Thoracic aorta (tissue), 2 donors: ENCODE results near the gene HPRT1. TPM values are rescaled to one million over a fixed set of nuclear protein-coding genes. Genes with fewer than 3 reads are reported as not detected.
"Not testable (repeated sequence)": the region's sequence is repeated elsewhere in the genome, so short reads cannot be mapped to it uniquely, and the experiment has no call there.

Experiments used
- ATAC-seq: fragments of 150-250 bp; one replicate; pipeline ENCODE4 v1.8.0; 2017; ENCODE audit warnings: low read depth; ENCODE audit not compliant: insufficient number of reproducible peaks, low FRiP score
- DNase-seq: peaks from one replicate; pipeline ENCODE4 v3.0.0-alpha.2; 2020; ENCODE audit warnings: low spot score
- H3K27ac ChIP-seq, 2 donors: fragments of 200-600 bp; sonication (generic); 1 replicate in 1 of 2; 2 replicates in 1 of 2; pipeline ENCODE4 v1.5.1; 2016; ENCODE audit warnings: mild to moderate bottlenecking in 2 of 2, moderate library complexity in 2 of 2
- H3K27me3 ChIP-seq: fragments of 200-600 bp; sonication (generic); replicated peaks from 2 replicates; pipeline ENCODE4 v1.6.0; 2016; ENCODE audit warnings: mild to moderate bottlenecking; ENCODE audit not compliant: insufficient read depth
- H3K36me3 ChIP-seq: fragments of 200-600 bp; sonication (generic); one replicate; pipeline ENCODE4 v1.5.1; 2016
- H3K4me1 ChIP-seq, 2 donors: fragments of 200-600 bp; sonication (generic); 1 replicate in 1 of 2; 2 replicates in 1 of 2; pipeline versions ENCODE4 v1.5.1 to v1.6.0; 2016; ENCODE audit warnings: low read depth in 2 of 2, mild to moderate bottlenecking in 1 of 2; ENCODE audit not compliant: control insufficient read depth in 1 of 2
- H3K4me3 ChIP-seq: fragments of 200-600 bp; sonication (generic); 2 replicates; pipeline ENCODE4 v1.5.1; 2016; ENCODE audit warnings: mild to moderate bottlenecking
- H3K9me3 ChIP-seq: fragments of 200-600 bp; sonication (generic); 2 replicates; pipeline ENCODE4 v1.5.1; 2016
- total RNA-seq, 2 donors: library from RNA; depleted of rRNA; stranded (reverse); fragments of >200 nt; gene quantifications; one replicate each; pipeline versions ENCODE4 v1.1.0 to v1.2.3, GENCODE V29; 2016
- TF ChIP-seq, protein P1 (sequence below): fragments of 200-600 bp; sonication (generic); IDR thresholded peaks from one replicate; pipeline ENCODE4 v1.5.1; 2019; ENCODE audit warnings: antibody characterized with exemption

HPRT1 gene
- total RNA-seq, 2 donors from 2014 or later: 3.1 to 20.7 TPM

DNA sequence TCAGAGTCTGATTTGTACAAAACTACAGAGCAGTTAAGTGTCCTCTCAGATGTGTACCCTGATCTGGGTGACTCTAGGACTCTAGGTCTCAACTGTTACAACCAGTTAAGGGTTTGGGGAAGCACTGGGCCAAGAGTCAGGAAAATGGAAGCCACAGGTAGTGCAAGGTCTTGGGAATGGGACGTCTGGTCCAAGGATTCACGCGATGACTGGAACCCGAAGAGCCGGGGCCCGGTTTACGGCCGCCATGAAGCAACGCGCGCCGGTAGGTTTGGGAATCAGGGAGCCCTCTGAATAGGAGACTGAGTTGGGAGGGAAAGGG, 321 bp upstream of the HPRT1 start:
- H3K4me1 ChIP-seq: no peaks in the 10 kb centered on the region
- TF ChIP-seq, protein P1, sequence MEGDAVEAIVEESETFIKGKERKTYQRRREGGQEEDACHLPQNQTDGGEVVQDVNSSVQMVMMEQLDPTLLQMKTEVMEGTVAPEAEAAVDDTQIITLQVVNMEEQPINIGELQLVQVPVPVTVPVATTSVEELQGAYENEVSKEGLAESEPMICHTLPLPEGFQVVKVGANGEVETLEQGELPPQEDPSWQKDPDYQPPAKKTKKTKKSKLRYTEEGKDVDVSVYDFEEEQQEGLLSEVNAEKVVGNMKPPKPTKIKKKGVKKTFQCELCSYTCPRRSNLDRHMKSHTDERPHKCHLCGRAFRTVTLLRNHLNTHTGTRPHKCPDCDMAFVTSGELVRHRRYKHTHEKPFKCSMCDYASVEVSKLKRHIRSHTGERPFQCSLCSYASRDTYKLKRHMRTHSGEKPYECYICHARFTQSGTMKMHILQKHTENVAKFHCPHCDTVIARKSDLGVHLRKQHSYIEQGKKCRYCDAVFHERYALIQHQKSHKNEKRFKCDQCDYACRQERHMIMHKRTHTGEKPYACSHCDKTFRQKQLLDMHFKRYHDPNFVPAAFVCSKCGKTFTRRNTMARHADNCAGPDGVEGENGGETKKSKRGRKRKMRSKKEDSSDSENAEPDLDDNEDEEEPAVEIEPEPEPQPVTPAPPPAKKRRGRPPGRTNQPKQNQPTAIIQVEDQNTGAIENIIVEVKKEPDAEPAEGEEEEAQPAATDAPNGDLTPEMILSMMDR: no peak
- H3K27me3 ChIP-seq: no peaks in the 10 kb centered on the region
- ATAC-seq (no peak), DNase-seq (no peak)
- peak overlapping the region; percentile 85 for H3K4me3 ChIP-seq
- peak overlapping the region in 1 of 2 donors; percentile 81 for H3K27ac ChIP-seq
- H3K36me3 ChIP-seq: no peaks in the 10 kb centered on the region
- no peaks in the 10 kb centered on the region for H3K9me3 ChIP-seq

DNA sequence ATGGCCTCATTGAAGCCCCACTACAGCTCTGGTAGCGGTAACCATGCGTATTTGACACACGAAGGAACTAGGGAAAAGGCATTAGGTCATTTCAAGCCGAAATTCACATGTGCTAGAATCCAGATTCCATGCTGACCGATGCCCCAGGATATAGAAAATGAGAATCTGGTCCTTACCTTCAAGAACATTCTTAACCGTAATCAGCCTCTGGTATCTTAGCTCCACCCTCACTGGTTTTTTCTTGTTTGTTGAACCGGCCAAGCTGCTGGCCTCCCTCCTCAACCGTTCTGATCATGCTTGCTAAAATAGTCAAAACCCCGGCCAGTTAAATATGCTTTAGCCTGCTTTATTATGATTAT, 876 bp downstream of the HPRT1 start:
- no peaks in the 10 kb centered on the region for H3K36me3 ChIP-seq
- no peaks in the 10 kb centered on the region for H3K4me1 ChIP-seq
- no peak for ATAC-seq
- no peaks in the 10 kb centered on the region for H3K9me3 ChIP-seq
- H3K27me3 ChIP-seq: no peaks in the 10 kb centered on the region
- peak overlapping the region; percentile 85 for H3K4me3 ChIP-seq
- no peak overlapping the region for H3K27ac ChIP-seq
- no peak for DNase-seq
- TF ChIP-seq, protein P1: no peak

DNA sequence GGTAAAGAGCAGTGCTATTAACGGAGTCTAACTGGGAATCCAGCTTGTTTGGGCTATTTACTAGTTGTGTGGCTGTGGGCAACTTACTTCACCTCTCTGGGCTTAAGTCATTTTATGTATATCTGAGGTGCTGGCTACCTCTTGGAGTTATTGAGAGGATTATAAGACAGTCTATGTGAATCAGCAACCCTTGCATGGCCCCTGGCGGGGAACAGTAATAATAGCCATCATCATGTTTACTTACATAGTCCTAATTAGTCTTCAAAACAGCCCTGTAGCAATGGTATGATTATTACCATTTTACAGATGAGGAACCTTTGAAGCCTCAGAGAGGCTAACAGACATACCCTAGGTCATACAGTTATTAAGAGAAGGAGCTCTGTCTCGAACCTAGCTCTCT, 1.5 kb downstream of the HPRT1 start:
- Histone ChIP-seq H3K9me3 (no peaks in the 10 kb centered on the region), H3K27ac (no peak overlapping the region), H3K4me1 (no peaks in the 10 kb centered on the region), H3K4me3 (peak overlapping the region; percentile 85), H3K36me3 (no peaks in the 10 kb centered on the region), H3K27me3 (no peaks in the 10 kb centered on the region)
- DNase-seq: no peak
- no peak for ATAC-seq
- TF ChIP-seq, protein P1: no peak

DNA sequence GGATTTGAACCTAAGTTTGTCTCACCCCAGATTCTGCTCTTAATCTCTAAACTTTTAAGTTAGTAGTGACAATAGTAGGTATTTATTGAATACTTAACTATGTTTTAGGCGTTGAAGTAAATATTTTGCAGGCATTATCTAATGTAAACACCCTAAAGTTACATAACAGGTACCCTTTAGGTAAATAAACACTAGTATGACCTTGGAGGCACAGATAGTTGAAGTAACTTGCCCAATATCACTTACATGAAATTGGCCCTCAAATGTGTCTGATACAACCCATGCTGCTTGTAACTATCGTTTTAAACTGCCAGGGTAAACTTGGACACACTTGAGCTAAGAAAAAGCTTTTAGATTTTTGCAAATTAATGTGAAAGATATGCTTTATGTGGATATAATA, 3.0 kb downstream of the HPRT1 start:
- Histone ChIP-seq H3K4me1 (no peaks in the 10 kb centered on the region), H3K4me3 (no peak overlapping the region), H3K36me3 (no peaks in the 10 kb centered on the region), H3K27me3 (no peaks in the 10 kb centered on the region), H3K9me3 (no peaks in the 10 kb centered on the region), H3K27ac (no peak overlapping the region)
- TF ChIP-seq, protein P1: no peak
- no peak for DNase-seq
- ATAC-seq: no peak

DNA sequence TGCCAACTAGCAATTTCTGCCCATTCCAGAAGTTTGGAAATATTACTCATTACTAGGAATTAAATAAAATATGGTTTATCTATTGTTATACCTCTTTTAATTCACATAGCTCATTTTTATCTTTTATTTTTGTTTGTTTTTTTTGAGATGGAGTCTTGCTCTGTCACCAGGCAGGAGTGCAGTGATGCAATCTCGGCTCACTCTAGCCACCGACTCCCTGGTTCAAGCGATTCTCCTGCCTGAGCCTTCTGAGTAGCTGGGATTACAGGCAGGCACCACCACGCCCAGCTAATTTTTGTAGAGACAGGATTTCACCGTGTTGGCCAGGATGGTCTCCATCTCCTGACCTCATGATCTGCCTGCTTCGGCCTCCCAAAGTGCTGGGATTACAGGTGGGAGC, 4.5 kb downstream of the HPRT1 start:
- ATAC-seq, H3K36me3 ChIP-seq, H3K4me1 ChIP-seq, H3K27me3 ChIP-seq, DNase-seq, H3K4me3 ChIP-seq, H3K27ac ChIP-seq, H3K9me3 ChIP-seq: not testable (repeated sequence)

DNA sequence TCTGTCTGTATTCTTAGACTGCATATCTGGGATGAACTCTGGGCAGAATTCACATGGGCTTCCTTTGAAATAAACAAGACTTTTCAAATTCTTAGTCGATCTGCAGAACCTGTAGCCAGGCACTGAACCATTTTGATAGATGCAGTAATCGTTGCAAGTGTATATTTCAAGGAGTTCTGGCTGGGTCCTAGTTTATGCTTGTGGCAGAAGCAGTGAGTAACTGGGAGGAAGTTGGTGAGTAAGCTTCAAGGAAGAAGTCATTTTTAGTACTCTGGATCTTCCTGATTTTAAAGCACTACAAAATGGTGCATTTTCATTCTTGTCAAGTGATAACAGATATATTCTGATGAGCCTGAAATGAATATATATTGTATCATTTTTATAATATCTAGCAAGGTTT, 9.5 kb downstream of the HPRT1 start:
- DNase-seq: no peak
- Histone ChIP-seq H3K36me3 (no peaks in the 10 kb centered on the region), H3K27me3 (no peaks in the 10 kb centered on the region), H3K4me1 (no peaks in the 10 kb centered on the region), H3K9me3 (no peaks in the 10 kb centered on the region), H3K27ac (no peak overlapping the region), H3K4me3 (no peak overlapping the region)
- no peak for ATAC-seq
- TF ChIP-seq, protein P1: no peak
